ENCODE results near the gene PODXL2.

DNA sequence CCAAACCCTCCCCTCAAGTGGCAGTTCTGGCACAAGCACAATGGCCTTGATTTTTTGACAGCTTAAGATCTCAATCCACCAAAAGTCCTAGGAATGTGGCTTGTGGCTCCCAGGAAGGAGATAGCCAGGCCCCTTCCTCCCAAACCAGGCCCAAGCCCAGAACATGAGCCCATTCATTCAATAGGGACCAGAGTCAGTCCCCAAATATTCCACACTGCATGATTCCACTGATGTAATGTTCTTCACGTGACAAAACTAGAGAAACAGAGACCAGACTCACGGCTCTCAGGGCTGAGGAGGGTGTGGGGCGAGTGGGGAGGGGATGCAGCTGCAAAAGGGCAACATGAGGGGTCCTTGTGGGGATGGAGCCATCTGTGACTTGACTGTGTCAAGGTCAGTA, 69.3 kb downstream of the PODXL2 start:
- TF ChIP-seq, protein P1, sequence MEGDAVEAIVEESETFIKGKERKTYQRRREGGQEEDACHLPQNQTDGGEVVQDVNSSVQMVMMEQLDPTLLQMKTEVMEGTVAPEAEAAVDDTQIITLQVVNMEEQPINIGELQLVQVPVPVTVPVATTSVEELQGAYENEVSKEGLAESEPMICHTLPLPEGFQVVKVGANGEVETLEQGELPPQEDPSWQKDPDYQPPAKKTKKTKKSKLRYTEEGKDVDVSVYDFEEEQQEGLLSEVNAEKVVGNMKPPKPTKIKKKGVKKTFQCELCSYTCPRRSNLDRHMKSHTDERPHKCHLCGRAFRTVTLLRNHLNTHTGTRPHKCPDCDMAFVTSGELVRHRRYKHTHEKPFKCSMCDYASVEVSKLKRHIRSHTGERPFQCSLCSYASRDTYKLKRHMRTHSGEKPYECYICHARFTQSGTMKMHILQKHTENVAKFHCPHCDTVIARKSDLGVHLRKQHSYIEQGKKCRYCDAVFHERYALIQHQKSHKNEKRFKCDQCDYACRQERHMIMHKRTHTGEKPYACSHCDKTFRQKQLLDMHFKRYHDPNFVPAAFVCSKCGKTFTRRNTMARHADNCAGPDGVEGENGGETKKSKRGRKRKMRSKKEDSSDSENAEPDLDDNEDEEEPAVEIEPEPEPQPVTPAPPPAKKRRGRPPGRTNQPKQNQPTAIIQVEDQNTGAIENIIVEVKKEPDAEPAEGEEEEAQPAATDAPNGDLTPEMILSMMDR (IDR thresholded peaks at IDR 0.05; ENCODE audit: low read depth, low read length): no peak
- no peak for TF ChIP-seq POLR2A (IDR thresholded peaks at IDR 0.05; ENCODE audit: extremely low read depth, insufficient read length)
- TF ChIP-seq, protein P2, sequence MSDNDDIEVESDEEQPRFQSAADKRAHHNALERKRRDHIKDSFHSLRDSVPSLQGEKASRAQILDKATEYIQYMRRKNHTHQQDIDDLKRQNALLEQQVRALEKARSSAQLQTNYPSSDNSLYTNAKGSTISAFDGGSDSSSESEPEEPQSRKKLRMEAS (IDR thresholded peaks at IDR 0.05; ENCODE audit: low read depth, low read length): no peak
